Germinal center (tissue), 1 donor: ENCODE measurements around the gene KCNQ1OT1.

Experiments used
- DNase-seq: peaks from one replicate; pipeline ENCODE4 v3.0.0; 2012; ENCODE audit warnings: mixed read lengths, low spot score

The KCNQ1OT1 gene

DNA sequence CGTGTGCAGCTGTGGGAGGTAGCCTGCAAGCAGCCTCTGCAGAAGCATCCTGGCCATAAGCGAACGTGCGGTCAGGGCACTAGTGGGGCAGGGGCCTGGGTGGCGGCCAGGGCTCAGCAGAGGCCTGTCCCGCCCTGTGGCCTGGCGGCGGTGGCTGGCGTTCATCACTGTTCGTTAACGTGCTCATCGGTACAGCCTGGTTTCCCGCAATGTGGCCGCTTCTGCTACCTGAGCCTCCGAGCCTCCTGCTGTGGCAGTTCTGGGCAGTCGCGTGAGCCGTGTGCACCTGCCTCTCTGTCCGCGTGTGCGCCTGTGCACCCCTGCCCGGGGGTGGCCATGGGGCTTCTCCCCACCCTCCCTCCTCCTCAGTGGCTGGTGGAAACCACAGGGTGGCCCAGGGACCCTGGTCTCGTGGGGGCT is 117.9 kb downstream of the KCNQ1OT1 start:
- DNase-seq: no peak

DNA sequence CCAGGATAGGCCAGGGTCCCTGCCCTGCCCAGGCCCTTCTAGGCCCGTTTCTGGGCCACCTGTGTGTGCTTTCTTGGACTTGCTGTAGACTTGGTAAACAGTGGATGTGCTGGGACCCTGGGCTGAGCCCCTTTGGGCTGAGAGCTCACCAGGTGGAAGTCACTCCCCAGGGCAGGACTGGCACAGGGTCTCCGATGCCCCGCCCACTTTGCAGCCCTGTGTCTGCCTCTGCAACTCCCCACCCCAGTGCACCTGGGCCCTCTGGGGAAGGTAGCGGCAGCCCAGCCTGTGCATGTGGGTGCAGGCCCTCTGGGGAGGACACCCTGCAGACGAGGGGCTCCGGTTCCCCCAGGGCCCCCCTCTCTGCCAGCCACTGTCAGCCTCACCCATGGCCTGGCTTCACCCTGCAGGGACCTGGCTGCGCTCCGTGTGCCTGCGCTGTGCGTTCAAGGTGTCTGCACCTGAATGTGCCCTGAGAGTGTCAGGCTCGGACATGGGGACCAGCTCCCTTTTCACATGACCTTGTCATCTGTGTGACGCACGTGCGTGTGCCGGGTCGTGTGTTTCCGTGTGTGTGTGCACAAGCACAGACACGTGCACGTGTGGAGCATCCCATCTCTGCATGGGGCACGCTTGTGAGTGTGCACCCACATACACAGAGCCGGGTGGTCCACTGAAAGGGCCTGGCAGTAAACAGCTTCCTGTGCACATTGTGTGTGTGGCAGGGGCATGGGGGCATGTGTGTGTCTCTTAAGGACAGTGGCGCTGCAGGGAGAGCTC is 118.5 kb downstream of the KCNQ1OT1 start:
- DNase-seq: no peak

DNA sequence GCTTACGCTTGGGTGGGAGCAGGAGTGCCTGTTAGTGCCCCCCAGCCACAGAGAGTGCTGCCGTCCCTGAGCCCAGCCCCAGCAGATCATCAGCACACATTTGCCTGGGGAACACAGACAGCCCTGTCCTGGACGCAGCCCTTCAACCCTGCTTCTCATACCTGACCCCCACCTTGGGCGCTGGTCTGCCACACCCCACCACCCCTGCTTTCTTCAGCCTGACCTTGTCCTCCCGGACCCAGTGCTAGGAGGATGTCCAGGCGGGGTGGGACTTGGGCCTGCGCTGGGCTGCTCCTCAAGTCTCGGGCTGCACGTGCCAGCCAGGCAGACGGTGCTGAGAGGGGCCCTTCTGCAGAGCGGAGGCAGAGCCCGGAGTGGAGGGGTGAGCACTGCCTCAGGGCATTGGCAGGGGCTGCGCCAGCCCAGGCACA is 119.2 kb downstream of the KCNQ1OT1 start:
- no peak for DNase-seq

GRCh38 chr11:2580061-2580421 is 119.8 kb downstream of the KCNQ1OT1 start:
- DNase-seq: no peak

DNA sequence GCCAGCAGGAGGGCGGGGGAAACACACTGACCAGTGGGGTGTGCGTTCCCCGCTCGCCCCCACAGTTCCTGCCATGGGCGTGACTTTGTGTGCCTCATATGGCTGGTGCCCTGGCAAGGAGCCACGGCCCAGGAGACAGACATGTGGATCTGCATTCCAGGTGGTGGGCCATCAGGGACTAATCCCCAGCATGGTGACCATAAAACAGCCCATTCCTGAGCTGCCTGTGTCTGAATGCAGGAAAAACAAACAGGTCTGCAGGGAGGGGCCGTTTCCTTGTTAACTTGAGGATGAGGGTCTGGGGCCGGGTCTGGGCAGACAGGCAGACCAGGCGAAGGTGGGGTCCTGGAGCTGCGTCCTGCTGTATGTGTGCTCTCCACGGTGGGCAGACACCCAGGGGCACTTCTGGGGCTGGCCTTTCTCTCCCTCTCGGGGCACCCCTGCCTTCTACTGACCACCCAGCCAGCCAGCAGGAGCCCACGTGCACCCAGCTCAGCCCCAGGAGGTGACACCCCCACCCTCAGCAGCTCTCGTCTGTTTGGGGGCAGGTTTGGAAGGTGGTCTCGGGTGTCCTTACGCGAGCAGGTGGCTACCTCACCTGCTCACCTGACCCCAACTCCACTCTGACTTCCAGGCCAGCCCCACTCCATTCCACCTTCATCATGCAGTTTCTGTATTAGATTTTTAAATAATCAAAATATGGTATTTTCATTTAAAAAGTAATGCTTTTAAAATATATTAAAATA is 120.3 kb downstream of the KCNQ1OT1 start:
- DNase-seq: no peak

- no peak for DNase-seq
These were observed 120.9 kb downstream of the KCNQ1OT1 start for GRCh38 chr11:2578929-2579270.

DNA sequence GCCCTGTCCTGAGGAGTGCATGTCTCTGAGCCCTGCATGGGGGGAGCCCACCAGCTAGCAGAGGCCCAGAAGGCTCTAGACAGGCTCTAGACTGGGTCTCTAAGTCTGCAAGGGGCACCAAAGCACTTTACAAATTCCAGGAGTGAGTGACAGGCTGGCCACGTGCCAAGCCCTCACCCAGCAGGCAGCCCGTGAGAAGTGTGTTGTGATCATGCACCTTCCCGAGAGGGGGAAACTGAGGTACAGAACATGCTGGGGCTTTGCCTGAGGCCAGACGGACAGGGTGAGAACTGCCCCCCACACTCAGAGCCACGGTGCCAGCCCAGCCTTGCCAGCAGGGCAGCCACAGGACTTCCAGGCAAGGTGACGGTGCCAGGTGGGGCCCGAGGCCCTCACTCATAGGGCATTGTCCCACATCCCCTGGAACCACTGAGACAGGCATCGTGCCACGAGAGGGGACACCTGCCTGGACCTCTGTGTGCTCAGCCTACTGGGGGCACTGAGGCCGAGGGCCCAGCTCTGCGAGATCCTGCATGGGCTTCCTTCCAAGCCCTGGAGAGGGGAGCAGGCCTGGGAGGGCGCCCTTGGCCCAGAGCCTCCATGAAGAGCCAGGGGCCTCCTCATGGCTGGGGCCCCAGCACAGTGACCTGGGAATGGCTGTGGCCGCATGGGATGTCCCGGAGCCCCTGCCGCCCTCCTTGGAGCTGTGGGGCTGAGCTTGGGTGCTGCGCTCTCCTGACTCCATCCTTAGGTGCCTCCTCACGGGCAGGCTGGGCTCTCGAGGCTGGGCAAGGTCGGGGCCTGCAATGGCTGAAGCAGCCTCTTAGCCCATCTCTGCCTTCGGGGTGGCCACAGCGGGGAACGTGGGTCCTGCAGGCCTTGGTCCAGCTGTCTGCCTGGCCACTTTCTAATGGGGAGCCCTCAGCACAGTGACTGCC is 121.5 kb downstream of the KCNQ1OT1 start:
- DNase-seq: no peak

GRCh38 chr11:2577031-2577990 is 122.5 kb downstream of the KCNQ1OT1 start:
- no peak for DNase-seq

GRCh38 chr11:2576549-2576948 is 123.2 kb downstream of the KCNQ1OT1 start:
- DNase-seq: no peak

GRCh38 chr11:2576111-2576510 is 123.7 kb downstream of the KCNQ1OT1 start:
- no peak for DNase-seq

GRCh38 chr11:2575591-2576051 is 124.2 kb downstream of the KCNQ1OT1 start:
- no peak for DNase-seq

GRCh38 chr11:2574553-2575535 is 125.0 kb downstream of the KCNQ1OT1 start:
- DNase-seq: no peak

DNA sequence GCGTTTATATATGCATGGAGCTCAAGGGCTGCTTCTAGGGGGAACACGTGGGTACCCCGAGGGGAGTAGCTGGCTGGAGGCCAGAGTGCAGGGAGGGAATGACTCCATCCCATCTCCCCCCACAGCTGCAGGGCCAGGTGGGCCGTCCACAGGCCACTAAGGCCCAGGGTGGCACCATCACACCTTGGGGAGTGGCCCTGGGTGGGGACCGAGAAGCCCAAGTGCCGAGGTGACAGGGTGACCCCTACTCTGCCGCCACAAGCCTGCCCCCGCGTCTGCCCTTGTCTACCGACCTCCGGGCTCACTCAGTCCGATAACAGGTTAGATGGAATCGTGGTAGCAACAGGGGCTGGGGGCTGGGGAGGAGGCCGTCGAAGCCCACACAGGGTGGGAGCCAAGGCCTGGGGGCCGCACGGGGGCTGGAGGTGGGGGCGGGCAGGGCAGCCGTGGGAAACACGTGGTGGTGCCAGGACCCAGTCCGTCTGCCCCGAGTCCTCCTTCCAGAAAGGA is 125.7 kb downstream of the KCNQ1OT1 start:
- no peak for DNase-seq

GRCh38 chr11:2573240-2574042 is 126.4 kb downstream of the KCNQ1OT1 start:
- no peak for DNase-seq

DNA sequence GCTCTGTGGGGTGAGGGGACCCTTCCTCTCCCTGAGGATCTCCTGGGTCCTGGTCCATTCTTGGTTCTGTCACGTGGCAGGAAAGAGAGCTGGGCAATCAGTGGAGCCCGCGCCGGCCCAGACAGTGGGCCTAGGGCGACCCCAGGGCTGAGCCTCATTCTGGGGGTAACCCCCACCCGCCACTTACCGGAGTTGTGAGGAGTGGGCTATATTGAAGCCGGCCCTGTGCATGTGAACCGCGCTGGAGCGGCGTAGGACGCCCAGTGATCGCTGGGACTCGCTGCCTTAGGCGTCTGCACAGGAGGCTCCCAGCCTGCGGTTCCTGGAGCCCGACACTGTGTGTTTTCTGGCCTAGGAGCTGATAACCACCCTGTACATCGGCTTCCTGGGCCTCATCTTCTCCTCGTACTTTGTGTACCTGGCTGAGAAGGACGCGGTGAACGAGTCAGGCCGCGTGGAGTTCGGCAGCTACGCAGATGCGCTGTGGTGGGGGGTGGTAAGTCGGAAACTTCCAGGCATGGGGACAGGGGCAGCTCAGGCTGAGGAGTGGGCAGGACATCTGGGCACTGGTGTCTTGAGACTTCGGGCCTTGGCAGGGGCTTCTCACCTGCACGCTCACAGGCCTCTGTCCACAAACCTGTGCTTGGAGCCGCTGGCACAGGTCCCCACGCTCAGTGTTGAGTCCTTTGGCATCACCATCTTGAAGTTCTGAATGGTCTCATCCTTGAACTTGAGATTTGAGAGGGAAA is 127.1 kb downstream of the KCNQ1OT1 start:
- DNase-seq: no peak

DNA sequence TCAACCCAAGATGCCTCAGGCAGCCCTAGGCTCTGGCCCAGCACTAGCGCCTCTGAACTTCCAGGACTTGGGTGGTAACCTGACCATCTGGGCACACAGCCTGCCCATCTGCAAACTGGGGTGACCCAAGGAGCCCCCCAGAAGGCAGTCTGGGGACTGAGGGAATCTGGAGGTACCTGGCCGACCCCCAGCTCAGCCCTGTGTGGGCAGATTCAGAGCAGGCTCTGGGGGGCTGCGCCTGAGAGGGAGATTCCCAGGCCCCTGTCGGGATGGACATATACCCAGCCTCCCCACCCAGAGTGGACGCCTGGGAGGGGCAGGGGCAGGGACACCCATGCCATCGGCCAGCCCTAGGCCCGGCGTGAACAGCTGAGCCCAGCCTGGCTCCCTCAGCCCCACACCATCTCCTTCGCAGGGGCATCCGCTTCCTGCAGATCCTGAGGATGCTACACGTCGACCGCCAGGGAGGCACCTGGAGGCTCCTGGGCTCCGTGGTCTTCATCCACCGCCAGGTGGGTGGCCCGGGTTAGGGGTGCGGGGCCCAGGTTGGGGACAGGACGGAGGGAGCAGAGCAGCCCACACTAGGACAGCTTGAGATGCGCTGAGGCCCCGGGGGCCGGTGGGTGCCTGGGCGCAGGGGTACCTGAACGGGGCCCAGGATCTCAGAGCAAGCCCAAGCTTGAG is 128.1 kb downstream of the KCNQ1OT1 start:
- DNase-seq: no peak

DNA sequence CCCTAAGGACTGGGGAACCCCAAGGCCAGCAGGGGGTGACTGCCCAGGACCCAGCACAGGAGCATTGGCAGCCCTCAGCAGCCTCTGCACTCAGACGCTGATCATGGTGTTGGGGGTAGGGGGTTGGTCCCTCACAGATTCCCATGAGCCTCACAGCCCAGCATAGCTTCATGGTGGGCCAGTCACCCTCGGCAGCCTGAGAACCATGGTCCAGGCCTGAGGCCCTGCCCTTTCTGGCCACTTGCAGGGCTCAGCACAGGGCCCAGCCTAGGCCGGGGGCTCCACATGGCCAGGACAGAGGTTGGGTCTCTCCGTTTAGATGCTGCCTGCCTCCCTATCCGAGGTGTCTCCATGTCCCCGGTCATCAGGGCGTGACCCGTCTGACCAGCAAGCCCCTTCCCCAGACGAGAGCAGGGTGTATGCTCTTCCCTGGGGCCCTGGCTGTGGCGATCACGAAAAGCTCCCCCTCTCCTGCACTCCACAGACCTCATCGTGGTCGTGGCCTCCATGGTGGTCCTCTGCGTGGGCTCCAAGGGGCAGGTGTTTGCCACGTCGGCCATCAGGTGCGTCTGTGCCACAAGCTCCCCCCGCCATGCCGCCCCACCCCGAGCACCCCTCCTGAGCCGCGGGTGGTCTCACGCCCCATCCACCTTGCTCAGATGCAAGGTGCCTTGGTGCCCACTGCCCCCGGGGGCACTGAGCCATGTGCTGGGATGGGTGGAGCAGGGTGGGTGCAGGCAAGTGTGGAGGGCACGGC is 128.8 kb downstream of the KCNQ1OT1 start:
- no peak for DNase-seq
